NCI-H2227 treated with DMSO at 0.1 percent for 48 hours (cell line): ENCODE results near the gene UBXN7.
"Not testable (repeated sequence)": the region's sequence is repeated elsewhere in the genome, so short reads cannot be mapped to it uniquely, and the experiment has no call there.

Experiments
- DNase-seq: peaks from one replicate; lab custom pipeline; 2025; lab: John Stamatoyannopoulos, UW

Gene UBXN7

GRCh38 chr3:196432137-196432879 lies at the start of gene UBXN7:
Gene UBXN7, minus strand, starts transcription at chr3:196432427. Its CDS starts 28 bp downstream, at chr3:196432399.
- peak; percentile 94 for DNase-seq

GRCh38 chr3:196477678-196478077 lies 45.5 kb upstream of the UBXN7 start:
- DNase-seq = no peak

GRCh38 chr3:196472286-196472685 lies 40.1 kb upstream of the UBXN7 start:
- no peak for DNase-seq

- DNase-seq = no peak
Observed at GRCh38 chr3:196471551-196471950, 39.3 kb upstream of the UBXN7 start.

GRCh38 chr3:196470182-196470581 lies 38.0 kb upstream of the UBXN7 start:
- DNase-seq = not testable (repeated sequence)

DNA sequence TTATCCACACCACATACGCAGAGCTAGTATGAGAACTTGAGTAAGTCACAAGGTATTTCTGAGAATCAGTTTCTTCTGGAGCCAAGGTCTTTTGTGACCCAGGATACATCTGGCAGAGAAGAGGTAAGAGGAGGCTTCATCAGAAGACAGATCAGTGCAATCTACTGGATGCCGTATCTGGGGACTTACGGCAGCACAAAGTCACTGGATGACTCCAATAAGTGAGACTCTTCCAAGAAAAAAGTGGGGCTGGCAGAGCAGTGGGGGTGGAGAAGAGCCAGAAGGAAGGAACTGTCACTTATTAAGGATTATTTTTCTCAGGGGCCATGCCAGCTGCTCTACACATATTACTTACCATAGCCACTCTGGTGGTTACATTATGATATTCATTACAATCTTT lies 31.6 kb upstream of the UBXN7 start:
- DNase-seq = no peak

- DNase-seq = no peak
Observed at GRCh38 chr3:196463478-196463756, 31.2 kb upstream of the UBXN7 start.

DNA sequence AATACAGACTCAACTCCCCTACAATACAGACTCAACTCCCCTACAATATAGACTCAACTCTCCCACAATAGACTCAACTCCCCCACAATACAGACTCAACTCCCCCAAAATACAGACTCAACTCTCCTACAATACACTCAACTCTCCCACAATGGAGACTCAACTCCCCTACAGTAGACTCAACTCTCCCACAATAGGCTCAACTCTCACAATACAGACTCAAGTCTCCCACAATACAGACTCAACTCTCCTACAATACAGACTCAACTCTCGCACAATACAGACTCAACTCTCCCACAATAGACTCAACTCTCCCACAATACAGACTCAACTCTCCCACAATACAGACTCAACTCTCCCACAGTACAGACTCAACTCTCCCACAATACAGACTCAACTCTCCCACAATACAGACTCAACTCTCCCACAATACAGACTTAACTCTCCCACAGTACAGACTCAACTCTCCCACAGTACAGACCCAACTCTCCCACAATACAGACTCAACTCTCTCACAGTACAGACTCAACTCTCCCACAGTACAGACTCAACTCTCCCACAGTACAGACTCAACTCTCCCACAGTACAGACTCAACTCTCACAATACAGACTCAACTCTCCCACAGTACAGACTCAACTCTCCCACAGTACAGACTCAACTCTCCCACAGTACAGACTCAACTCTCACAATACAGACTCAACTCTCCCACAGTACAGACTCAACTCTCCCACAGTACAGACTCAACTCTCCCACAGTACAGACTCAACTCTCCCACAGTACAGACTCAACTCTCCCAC lies 30.7 kb upstream of the UBXN7 start:
- not testable (repeated sequence) for DNase-seq

DNA sequence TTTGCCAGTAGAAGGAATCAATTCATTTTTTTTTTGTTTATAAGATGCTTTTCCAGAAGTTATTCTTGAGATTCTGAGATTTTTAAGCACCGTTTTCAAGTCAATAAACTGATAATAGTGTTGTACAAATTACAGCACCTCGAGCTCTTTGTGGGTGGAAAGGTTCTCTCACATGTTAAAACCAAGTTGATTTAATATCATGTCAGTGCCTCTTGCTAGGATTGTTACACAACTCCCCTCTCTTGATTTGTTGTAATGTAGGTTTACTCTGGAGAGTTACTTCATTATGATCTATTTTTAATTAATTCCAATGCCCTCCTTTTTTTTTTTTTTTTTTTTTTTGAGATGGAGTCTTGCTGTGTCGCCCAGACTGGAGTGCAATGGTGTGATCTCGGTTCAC lies 25.8 kb upstream of the UBXN7 start:
- DNase-seq = no peak

- DNase-seq = not testable (repeated sequence)
Observed at GRCh38 chr3:196457470-196457869, 25.2 kb upstream of the UBXN7 start.

- DNase-seq = no peak
Observed at GRCh38 chr3:196454935-196455334, 22.7 kb upstream of the UBXN7 start.

GRCh38 chr3:196445391-196445790 lies 13.2 kb upstream of the UBXN7 start:
- not testable (repeated sequence) for DNase-seq

DNA sequence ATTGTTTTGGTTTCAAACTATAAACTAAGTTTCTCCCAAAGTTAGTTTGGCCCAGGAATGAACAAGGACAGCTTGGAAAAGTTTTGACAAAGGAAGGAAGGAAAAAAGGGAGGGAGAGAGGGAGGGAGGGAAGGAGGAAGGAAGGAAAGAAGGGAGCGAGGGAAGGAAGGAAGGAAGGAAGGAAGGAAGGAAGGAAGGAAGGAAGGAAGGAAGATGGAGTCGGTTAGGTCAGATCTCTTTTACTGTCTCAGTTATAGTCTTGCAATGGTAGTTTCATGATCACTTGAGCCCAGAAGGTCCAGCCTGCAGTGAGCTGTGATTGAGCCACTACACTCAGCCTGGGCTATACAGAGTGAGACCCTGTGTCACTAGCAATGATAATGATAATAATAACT lies 12.3 kb upstream of the UBXN7 start:
- no peak for DNase-seq

GRCh38 chr3:196440696-196441095 lies 8.5 kb upstream of the UBXN7 start:
- DNase-seq = no peak

DNA sequence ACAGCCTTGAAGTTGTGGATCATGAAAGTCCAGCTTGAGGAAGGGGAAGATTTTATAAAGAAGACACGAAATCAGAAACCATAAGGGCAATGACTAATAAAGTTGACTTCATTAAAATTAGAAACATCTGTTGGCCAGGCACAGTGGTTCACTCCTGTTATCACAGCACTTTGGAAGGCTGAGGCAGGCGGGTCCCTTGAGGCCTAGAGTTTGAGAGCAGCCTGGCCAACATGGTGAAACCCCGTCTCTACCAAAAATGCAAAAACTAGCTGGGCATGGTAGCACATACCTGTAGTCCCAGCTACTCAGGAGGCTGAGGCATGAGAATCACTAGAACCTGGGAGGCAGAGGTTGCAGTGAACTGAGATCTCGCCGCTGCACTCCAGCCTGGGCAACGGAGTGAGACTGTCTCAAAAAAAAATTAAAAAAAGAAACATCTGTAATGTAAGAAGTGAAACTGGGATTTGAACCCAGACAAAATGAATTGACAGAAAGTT lies 7.9 kb upstream of the UBXN7 start:
- no peak for DNase-seq

DNA sequence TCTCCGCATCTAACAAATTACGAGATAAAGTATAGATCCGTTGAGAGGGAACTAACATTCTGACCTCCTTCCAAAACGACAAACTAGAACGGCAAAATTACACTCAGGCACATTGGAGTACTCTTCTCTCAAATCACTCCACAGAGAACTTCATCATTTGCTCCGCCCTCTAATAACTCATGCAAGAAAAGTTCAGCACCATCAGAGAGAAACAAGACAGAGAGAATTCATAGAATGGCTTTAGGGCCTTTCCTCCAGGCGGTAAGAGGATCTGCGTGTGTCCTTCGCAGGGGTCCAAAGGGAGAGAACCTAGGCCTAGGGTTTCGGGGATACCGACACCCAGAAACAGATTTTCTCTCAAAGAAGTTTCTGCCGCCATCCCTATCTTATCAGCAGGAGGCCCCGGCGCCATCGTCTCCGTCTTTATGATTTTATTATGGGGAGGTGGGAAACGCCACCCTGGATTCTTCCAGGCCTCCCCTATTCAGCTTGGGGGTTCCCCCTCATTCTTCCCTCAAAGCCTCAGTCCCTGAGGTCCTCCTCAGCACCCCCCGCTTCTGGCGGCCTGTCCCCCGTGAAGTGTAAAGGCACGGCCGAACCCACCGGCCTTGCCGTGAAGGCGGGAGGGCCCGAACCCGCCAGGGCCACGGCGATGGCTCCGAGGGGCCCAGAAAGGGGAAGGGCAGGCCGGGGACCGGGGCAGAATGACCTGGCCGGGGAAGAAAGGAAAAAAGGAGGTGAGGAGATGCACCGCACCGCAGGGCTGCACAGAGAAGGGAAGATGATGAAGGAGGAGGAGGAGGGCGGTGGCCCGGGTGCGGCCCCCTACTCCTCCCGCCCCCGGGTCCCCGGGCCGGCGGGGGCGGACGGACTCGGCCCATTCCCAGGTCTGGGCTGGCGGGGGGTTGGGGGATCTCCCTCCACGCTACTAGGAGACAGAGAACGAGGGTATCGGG lies 768 bp downstream of the UBXN7 start:
- peak; percentile 35 for DNase-seq

- no peak for DNase-seq
Observed at GRCh38 chr3:196428041-196428440, 4.2 kb downstream of the UBXN7 start.

DNA sequence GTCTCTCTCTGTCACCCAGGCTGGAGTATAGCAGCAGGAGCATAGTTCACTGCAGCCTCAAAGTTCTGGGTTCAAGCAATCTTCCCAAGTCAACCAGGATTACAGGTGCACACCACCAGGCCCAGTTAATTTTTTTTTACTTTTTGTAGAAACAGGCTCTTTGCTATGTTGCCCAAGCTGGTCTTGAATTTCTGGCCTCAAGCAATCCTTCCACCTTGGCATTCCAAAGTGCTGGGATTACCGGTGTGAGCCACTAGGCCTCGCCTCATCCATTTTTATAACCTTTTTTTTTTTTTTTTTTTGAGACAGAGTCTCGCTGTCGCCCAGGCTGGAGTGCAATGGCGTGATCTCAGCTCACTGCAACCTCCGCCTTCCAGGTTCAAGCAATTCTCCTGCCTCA lies 7.8 kb downstream of the UBXN7 start:
- not testable (repeated sequence) for DNase-seq

GRCh38 chr3:196423044-196423781 lies 9.0 kb downstream of the UBXN7 start:
- DNase-seq = no peak

- DNase-seq = not testable (repeated sequence)
Observed at GRCh38 chr3:196421668-196422067, 10.6 kb downstream of the UBXN7 start.

DNA sequence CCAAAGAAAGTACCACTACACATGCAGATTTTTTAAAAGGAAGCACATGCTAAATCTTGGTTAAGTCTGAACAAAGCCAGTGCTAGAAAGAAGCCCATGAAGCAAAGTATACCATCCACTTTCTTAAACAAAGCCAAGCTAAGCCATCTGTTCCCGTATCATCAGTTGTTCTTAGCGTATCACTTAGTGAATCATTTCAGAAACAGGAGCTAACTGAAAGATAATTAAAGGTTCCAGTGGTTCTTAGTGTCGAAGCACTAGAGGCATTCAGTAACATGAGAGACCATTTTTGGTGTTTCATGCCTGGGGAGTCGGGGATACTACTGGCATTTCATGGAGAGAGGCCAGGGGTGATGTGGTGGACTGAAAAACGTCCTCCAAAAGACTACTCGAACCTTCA lies 12.8 kb downstream of the UBXN7 start:
- no peak for DNase-seq

DNA sequence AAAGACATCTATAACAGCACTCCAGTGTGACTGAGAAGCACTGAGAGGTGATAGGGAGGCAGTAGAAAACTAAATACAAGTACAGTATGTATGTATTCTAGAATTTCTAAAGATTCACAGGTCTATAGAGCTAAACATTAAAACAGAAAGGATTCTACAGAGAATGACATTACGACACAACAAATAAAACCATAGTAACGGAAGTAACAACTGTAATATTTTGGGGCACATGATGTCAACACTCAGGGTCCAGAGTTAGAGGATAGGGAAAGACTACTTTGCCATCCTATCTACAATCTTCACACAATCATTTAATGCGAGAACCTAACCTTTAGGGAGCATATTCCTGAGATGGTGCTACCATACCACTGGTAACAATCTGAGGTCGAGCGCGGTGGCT lies 13.6 kb downstream of the UBXN7 start:
- no peak for DNase-seq
